Hepatocyte (in vitro differentiated cells): ENCODE data around the gene FAM227B.

Experiments
- CTCF ChIP-seq: fragments of 200-600 bp; sonication (generic); IDR thresholded peaks from 2 replicates; pipeline ENCODE4 v1.5.1; 2016; ENCODE audit warnings: antibody characterized with exemption, mild to moderate bottlenecking; ENCODE audit not compliant: poor library complexity
- EZH2 ChIP-seq: fragments of 200-600 bp; sonication (generic); IDR thresholded peaks from 2 replicates; pipeline ENCODE4 v1.6.1; 2016; ENCODE audit warnings: antibody characterized with exemption, mild to moderate bottlenecking, borderline replicate concordance
- EZH2phosphoT487 ChIP-seq: fragments of 200-600 bp; sonication (generic); IDR thresholded peaks from one replicate; pipeline ENCODE4 v1.6.1; 2018; ENCODE audit warnings: antibody characterized with exemption, mild to moderate bottlenecking, low read depth, moderate library complexity; ENCODE audit not compliant: unreplicated experiment, severe bottlenecking

- TF ChIP-seq CTCF, result no peak
- TF ChIP-seq EZH2, result no peak
- TF ChIP-seq EZH2phosphoT487, result no peak
These were observed 36.1 kb upstream of the FAM227B start for GRCh38 chr15:49656734-49657133.
